ENCODE results near the gene HASPIN. TPM values are rescaled to one million over a fixed set of nuclear protein-coding genes. Genes with fewer than 3 reads are reported as not detected.

The HASPIN gene
- total and polyA plus RNA-seq, 3 donors from 2014 or later: 14.9 to 20.5 (median 16.7) TPM

DNA sequence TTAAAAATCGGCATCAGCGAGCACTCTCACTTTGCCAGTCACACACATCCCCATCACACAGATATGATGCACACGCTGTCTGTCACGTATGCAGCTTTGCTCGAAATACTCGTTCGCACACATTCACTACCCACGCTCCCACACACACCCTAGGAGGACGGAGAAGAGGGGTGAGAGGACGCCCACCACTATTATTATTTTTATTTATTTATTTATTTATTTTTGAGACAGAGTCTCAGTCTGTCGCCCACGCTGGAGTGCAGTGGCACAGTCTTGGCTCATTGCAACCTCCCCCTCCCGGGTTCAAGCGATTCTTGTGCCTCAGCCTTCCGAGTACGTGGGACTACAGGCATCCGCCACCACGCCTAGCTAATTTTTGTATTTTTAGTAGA, 30.4 kb downstream of the HASPIN start:
- 64 to 79% methylated on average over 16 to 18 of the region's 18 CpGs for WGBS, 2 donors
- Histone ChIP-seq H3K27ac (no peak overlapping the region), H3K36me3 (ENCODE audit: low read depth, missing control alignments) (no peaks in the 10 kb centered on the region), H3K27me3 (no peaks in the 10 kb centered on the region), H3K4me1 (peaks cover 5% of the 10 kb centered on the region), H3K4me3 (peak overlapping the region in 1 of 2 donors; percentile 1), H3K9me3 (no peaks in the 10 kb centered on the region)
- no peak for TF ChIP-seq POLR2A (IDR thresholded peaks at IDR 0.05)
- TF ChIP-seq, protein P1, sequence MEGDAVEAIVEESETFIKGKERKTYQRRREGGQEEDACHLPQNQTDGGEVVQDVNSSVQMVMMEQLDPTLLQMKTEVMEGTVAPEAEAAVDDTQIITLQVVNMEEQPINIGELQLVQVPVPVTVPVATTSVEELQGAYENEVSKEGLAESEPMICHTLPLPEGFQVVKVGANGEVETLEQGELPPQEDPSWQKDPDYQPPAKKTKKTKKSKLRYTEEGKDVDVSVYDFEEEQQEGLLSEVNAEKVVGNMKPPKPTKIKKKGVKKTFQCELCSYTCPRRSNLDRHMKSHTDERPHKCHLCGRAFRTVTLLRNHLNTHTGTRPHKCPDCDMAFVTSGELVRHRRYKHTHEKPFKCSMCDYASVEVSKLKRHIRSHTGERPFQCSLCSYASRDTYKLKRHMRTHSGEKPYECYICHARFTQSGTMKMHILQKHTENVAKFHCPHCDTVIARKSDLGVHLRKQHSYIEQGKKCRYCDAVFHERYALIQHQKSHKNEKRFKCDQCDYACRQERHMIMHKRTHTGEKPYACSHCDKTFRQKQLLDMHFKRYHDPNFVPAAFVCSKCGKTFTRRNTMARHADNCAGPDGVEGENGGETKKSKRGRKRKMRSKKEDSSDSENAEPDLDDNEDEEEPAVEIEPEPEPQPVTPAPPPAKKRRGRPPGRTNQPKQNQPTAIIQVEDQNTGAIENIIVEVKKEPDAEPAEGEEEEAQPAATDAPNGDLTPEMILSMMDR (IDR thresholded peaks at IDR 0.05): no peak
- intact Hi-C loops (cut with DNase I; ENCODE audit: low total_unique reads): no loop called here
- DNase-seq: no peak

DNA sequence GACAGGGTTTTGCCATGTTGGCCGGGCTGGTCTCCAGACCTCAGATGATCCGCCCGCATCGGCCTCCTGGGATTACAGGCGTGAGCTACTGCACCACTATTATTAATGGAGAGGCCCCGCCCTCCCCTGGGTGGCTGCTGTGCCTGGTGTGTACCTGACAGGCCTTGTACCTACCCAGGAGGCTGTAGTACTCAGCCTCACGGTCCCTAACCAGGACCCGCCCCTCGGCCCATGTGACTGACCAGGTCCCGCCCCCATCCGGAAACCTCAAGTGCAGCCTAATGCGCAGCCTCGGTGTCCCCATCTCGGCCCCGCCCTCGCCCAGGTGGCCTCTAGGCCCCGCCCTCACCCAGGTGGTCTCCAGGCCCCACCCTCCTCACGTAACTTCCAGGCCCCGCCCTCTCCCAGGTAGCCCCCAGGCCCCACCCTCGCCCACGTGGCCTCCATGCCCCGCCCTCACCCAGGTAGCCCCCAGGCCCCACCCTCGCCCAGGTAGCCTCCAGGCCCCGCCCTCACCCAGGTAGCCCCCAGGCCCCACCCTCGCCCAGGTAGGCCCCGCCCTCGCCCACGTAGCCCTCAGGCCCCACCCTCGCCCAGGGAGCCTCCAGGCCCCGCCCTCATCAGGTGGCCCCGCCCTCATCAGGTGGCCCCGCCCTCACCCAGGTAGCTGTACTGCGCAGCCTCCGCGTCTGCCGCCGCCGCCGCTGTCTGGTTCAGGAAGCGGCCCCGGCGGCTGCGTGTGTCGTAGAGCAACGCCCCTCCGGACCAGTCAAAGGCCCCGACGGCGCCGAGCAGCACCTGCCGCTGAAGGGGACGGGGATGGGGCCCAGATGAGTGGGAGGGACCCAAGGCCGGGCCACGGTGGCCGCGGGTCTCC, 31.0 kb downstream of the HASPIN start:
- intact Hi-C loops (cut with DNase I; ENCODE audit: low total_unique reads): no loop called here

DNA sequence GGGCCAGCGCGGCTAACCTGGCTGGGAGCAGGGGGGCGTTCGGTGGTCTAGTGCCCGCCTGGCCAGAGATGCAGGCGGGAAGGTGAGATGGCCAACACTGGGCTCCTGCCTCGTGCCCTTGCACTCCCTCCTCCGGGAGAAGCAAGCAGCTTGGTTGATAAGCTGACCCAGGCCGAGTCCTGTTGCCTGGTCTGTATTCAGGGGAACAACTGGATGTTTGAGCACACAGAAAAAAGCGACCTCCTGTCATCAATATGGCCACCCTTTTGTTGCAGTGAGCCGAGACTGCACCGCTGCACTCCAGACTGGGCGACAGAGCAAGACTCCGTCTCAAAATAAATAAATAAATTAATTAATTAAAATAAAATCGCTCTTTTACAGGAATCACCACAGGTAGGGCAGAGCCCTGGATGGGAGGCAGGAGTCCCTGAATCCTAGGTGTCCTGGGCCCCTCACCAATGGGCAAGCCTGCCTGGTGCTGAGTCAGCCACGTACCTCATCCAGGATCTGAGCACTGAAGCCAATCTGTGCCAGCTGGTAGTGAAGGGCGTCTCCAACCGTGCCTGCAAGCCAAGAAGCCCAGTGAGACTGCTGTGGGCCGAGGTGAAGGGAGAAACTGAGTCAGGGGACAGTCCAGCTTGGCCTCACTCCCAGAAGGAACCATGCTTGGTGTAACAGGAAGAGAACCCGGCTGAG, 31.8 kb downstream of the HASPIN start:
- no peaks in the 10 kb centered on the region for H3K27me3 ChIP-seq
- peak overlapping the region; percentile 24 to 54 for H3K4me3 ChIP-seq
- intact Hi-C loops (cut with DNase I; ENCODE audit: low total_unique reads): no loop called here
- peak overlapping the region in 1 of 2 donors; percentile 50 for H3K27ac ChIP-seq
- H3K4me1 ChIP-seq: peaks cover 5% of the 10 kb centered on the region
- TF ChIP-seq, protein P1 (IDR thresholded peaks at IDR 0.05): no peak
- TF ChIP-seq POLR2A (IDR thresholded peaks at IDR 0.05): no peak
- H3K36me3 ChIP-seq (ENCODE audit: low read depth, missing control alignments): no peaks in the 10 kb centered on the region
- H3K9me3 ChIP-seq: no peaks in the 10 kb centered on the region
- peak; percentile 26 for DNase-seq
- 49 to 61% methylated on average over 13 to 20 of the region's 20 CpGs for WGBS, 2 donors

More for the DNA sequence above, 31.0 kb downstream of the HASPIN start:
- Histone ChIP-seq H3K9me3 (no peaks in the 10 kb centered on the region), H3K36me3 (ENCODE audit: low read depth, missing control alignments) (no peaks in the 10 kb centered on the region), H3K27me3 (no peaks in the 10 kb centered on the region), H3K27ac (peak overlapping the region in 1 of 2 donors; percentile 50), H3K4me3 (peak overlapping the region; percentile 24 to 54), H3K4me1 (peaks cover 5% of the 10 kb centered on the region)
- no peak for TF ChIP-seq POLR2A (IDR thresholded peaks at IDR 0.05)
- TF ChIP-seq, protein P1 (IDR thresholded peaks at IDR 0.05): no peak
- 8 to 10% methylated on average over 10 to 55 of the region's 56 CpGs for WGBS, 2 donors
- peak; percentile 82 for DNase-seq

DNA sequence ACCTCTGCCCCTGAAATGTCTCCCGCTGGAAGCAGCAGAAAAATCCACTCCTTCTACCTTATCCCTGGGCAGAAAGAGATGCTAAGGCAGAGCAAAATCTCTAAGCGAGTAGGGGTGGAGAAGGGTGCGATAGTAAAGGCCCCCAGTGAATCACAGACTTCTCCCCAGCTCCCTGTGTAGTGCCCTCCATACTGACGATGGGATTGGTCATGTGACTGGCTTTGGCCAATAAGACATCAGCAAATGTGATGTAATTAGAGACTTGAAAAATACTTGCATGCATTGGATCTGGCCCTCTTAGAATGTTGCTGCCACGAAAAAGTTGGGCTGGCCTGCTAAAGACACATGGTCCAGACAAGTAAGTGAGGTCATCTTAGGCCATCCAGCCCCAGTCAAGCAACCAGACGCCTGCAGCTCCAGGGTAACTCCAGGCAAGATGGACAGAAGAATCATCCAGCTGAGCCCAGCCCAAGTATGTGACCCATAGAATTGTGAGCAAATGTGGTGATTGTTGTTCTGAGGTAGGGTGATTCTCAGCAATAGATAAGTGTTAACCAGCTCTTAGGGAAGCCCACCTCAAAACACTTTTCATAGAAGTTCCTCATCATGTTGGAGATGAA, 36.0 kb downstream of the HASPIN start:
- TF ChIP-seq, protein P1 (IDR thresholded peaks at IDR 0.05): no peak
- TF ChIP-seq POLR2A (IDR thresholded peaks at IDR 0.05): no peak
- Histone ChIP-seq H3K36me3 (ENCODE audit: low read depth, missing control alignments) (no peaks in the 10 kb centered on the region), H3K9me3 (no peaks in the 10 kb centered on the region), H3K27ac (no peak overlapping the region), H3K4me3 (no peak overlapping the region), H3K27me3 (no peaks in the 10 kb centered on the region), H3K4me1 (peaks cover 5% of the 10 kb centered on the region)
- intact Hi-C loops (cut with DNase I; ENCODE audit: low total_unique reads): no loop called here
- WGBS, 2 donors: 77 to 86% methylated on average over 6 of the region's 6 CpGs
- DNase-seq: no peak

Data from testis (tissue), 3 donors.